Choroid plexus epithelial cell (primary cell): Measurements from ENCODE around the gene IL1RAPL1.

Experiments used
- DNase-seq: peaks from one replicate; pipeline ENCODE4 v3.0.0-alpha.2; 2010; ENCODE audit warnings: low read depth
- H3K4me3 ChIP-seq: 2 replicates; pipeline ENCODE4 v1.5.1; 2011; ENCODE audit warnings: low read depth, mild to moderate bottlenecking, control low read depth, low read length, moderate library complexity
- TF ChIP-seq, protein P1 (sequence below): conservative IDR thresholded peaks from 2 replicates; pipeline ENCODE4 v1.5.1; 2011; ENCODE audit warnings: low read depth, mild to moderate bottlenecking, control low read depth, inconsistent platforms, low read length, moderate library complexity

IL1RAPL1 gene

GRCh38 chrX:28613558-28613957 lies 26.3 kb downstream of the IL1RAPL1 start:
- TF ChIP-seq, protein P1, sequence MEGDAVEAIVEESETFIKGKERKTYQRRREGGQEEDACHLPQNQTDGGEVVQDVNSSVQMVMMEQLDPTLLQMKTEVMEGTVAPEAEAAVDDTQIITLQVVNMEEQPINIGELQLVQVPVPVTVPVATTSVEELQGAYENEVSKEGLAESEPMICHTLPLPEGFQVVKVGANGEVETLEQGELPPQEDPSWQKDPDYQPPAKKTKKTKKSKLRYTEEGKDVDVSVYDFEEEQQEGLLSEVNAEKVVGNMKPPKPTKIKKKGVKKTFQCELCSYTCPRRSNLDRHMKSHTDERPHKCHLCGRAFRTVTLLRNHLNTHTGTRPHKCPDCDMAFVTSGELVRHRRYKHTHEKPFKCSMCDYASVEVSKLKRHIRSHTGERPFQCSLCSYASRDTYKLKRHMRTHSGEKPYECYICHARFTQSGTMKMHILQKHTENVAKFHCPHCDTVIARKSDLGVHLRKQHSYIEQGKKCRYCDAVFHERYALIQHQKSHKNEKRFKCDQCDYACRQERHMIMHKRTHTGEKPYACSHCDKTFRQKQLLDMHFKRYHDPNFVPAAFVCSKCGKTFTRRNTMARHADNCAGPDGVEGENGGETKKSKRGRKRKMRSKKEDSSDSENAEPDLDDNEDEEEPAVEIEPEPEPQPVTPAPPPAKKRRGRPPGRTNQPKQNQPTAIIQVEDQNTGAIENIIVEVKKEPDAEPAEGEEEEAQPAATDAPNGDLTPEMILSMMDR, result no peak
- no peak overlapping the region for H3K4me3 ChIP-seq
- no peak for DNase-seq

DNA sequence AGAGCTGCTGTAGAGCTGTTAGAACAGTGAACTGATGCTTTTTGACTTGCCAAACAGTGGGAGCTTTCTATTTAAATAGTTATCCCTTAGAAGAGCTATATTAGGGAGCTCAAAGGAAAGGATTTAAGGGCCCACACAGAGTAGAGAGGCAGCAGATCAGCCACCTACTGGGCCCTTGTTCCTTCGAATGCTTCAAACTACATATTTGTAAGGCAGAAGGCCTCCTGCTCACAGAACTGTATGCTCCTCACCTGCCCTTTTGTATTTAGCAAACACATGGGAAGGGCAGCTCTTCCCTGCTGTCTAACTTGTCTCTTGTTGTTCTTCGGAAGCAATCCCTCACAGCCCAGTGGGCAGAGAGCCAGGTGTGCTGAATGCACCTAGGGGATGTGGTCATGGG lies 38.0 kb downstream of the IL1RAPL1 start:
- no peak overlapping the region for H3K4me3 ChIP-seq
- DNase-seq, result no peak
- TF ChIP-seq, protein P1, result no peak

- H3K4me3 ChIP-seq, result no peak overlapping the region
- DNase-seq, result no peak
- TF ChIP-seq, protein P1, result no peak
Measured at GRCh38 chrX:28626515-28626914, 39.3 kb downstream of the IL1RAPL1 start.

- peak; percentile 36 for DNase-seq
- no peak overlapping the region for H3K4me3 ChIP-seq
- TF ChIP-seq, protein P1, result no peak
Measured at GRCh38 chrX:28628120-28628519, 40.9 kb downstream of the IL1RAPL1 start.

GRCh38 chrX:28638775-28639174 lies 51.5 kb downstream of the IL1RAPL1 start:
- TF ChIP-seq, protein P1, result no peak
- H3K4me3 ChIP-seq, result no peak overlapping the region
- peak; percentile 31 for DNase-seq

GRCh38 chrX:28639451-28639850 lies 52.2 kb downstream of the IL1RAPL1 start:
- TF ChIP-seq, protein P1, result no peak
- peak; percentile 37 for DNase-seq

GRCh38 chrX:28649541-28649940 lies 62.3 kb downstream of the IL1RAPL1 start:
- TF ChIP-seq, protein P1, result no peak
- no peak for DNase-seq
- no peak overlapping the region for H3K4me3 ChIP-seq

More at GRCh38 chrX:28639451-28639850, 52.2 kb downstream of the IL1RAPL1 start:
- H3K4me3 ChIP-seq, result no peak overlapping the region
